CD8-positive, alpha-beta memory T cell (primary cell): Measurements from ENCODE around the gene COX7A2. TPM values are rescaled to one million over a fixed set of nuclear protein-coding genes. Genes with fewer than 3 reads are reported as not detected.

ENCODE experiments used
- CTCF ChIA-PET: fragments of 350-600 bp; sonication (Branson Sonifier 250); formaldehyde crosslinking; loops from one replicate; lab custom pipeline; 2021; ENCODE audit warnings: antibody characterized with exemption; lab: Charles Lee
- POLR2A ChIA-PET: fragments of 350-600 bp; sonication (Branson Sonifier 250); formaldehyde crosslinking; loops from one replicate; lab custom pipeline; 2021; ENCODE audit warnings: antibody characterized with exemption; lab: Charles Lee
- DNase-seq, 5 donors: peaks; one replicate each; pipeline versions ENCODE4 v3.0.0 to v3.0.0-alpha.2; 2020 to 2022; ENCODE audit warnings: mixed read lengths in 1 of 5
- H3K27ac ChIP-seq: one replicate; pipeline ENCODE4 v1.7.0; 2013; ENCODE audit warnings: low read depth, mild to moderate bottlenecking, low read length, moderate library complexity
- H3K27me3 ChIP-seq: 2 replicates; pipeline ENCODE4 v1.7.0; 2013; ENCODE audit warnings: low read length, mild to moderate bottlenecking; ENCODE audit not compliant: insufficient read depth, poor library complexity, severe bottlenecking
- H3K36me3 ChIP-seq: 2 replicates; pipeline ENCODE4 v1.7.0; 2013; ENCODE audit warnings: mild to moderate bottlenecking, low read length, moderate library complexity; ENCODE audit not compliant: insufficient read depth
- H3K4me1 ChIP-seq: 2 replicates; pipeline ENCODE4 v1.7.0; 2013; ENCODE audit warnings: mild to moderate bottlenecking, low read length, moderate library complexity; ENCODE audit not compliant: insufficient read depth
- H3K4me3 ChIP-seq: 2 replicates; pipeline ENCODE4 v1.7.0; 2013; ENCODE audit warnings: mild to moderate bottlenecking, low read length
- H3K9me3 ChIP-seq: 2 replicates; pipeline ENCODE4 v1.7.0; 2013; ENCODE audit warnings: mild to moderate bottlenecking, low read length
- H3K27ac Mint-ChIP-seq, 8 donors: one replicate each; pipeline ENCODE4 v1.8.0; 2020 to 2021; ENCODE audit warnings: mixed read lengths in 8 of 8, mild to moderate bottlenecking in 6 of 8, inconsistent platforms in 3 of 8, moderate library complexity in 3 of 8
- H3K27me3 Mint-ChIP-seq, 2 donors: one replicate each; pipeline ENCODE4 v1.8.0; 2020 to 2021; ENCODE audit warnings: mixed read lengths in 2 of 2, mild to moderate bottlenecking in 1 of 2, moderate library complexity in 1 of 2
- H3K36me3 Mint-ChIP-seq, 3 donors: one replicate each; pipeline ENCODE4 v1.8.0; 2020 to 2021; ENCODE audit warnings: mixed read lengths in 3 of 3, inconsistent platforms in 1 of 3, mild to moderate bottlenecking in 1 of 3
- H3K4me1 Mint-ChIP-seq, 3 donors: one replicate each; pipeline ENCODE4 v1.8.0; 2020 to 2021; ENCODE audit warnings: mixed read lengths in 3 of 3, inconsistent platforms in 1 of 3, mild to moderate bottlenecking in 1 of 3
- H3K4me3 Mint-ChIP-seq, 7 donors: one replicate each; pipeline ENCODE4 v1.8.0; 2020 to 2021; ENCODE audit warnings: mixed read lengths in 7 of 7, mild to moderate bottlenecking in 6 of 7, moderate library complexity in 4 of 7, inconsistent platforms in 2 of 7
- H3K9me3 Mint-ChIP-seq, 5 donors: one replicate each; pipeline ENCODE4 v1.8.0; 2020 to 2022; ENCODE audit warnings: mixed read lengths in 5 of 5, mild to moderate bottlenecking in 3 of 5, moderate library complexity in 2 of 5, inconsistent platforms in 1 of 5
- polyA plus RNA-seq: library from polyadenylated mRNA; unstranded; fragments of 300-500 nt; fragmentation: Illumina TruSeq; gene quantifications from one replicate; pipeline ENCODE4 v1.2.3, GENCODE V29; 2021
- total RNA-seq, 2 experiments: library from RNA; stranded (reverse); gene quantifications; one replicate each; pipeline ENCODE4 v1.2.3, GENCODE V29; 2021

Gene COX7A2
- total and polyA plus RNA-seq, 3 experiments from 2014 or later = 504 to 853 (median 527) TPM

GRCh38 chr6:75286955-75287354, 43.4 kb upstream of the COX7A2 start:
- H3K9me3 ChIP-seq = no peaks in the 10 kb centered on the region
- no peak overlapping the region for H3K27ac ChIP-seq
- no peak for DNase-seq
- H3K4me1 Mint-ChIP-seq = peaks cover 22 to 29% (median 26%) of the 10 kb centered on the region in 3 donors
- H3K27me3 Mint-ChIP-seq = no peaks in the 10 kb centered on the region
- no peak overlapping the region for H3K4me3 ChIP-seq
- no peaks in the 10 kb centered on the region for H3K27me3 ChIP-seq
- H3K4me1 ChIP-seq = peaks cover 17% of the 10 kb centered on the region
- ChIA-PET CTCF (interaction anchor here (2.3 kb wide), 1 partner anchor 43 kb away, joined by 11 read pairs; the partner anchor contains the start of gene COX7A2), POLR2A (no interaction called here)
- H3K9me3 Mint-ChIP-seq = no peaks in the 10 kb centered on the region
- no peaks in the 10 kb centered on the region for H3K36me3 ChIP-seq
- peak overlapping the region in 3 of 8 donors; percentile 10 to 75 (median 63) for H3K27ac Mint-ChIP-seq
- peaks cover 0 to 5% (median 0%) of the 10 kb centered on the region in 3 donors for H3K36me3 Mint-ChIP-seq
- peak overlapping the region in 4 of 7 donors; percentile 39 to 85 (median 57) for H3K4me3 Mint-ChIP-seq

GRCh38 chr6:75285283-75285639, 41.7 kb upstream of the COX7A2 start:
- Mint-ChIP-seq H3K9me3 (no peaks in the 10 kb centered on the region), H3K27me3 (no peaks in the 10 kb centered on the region), H3K4me3 (no peak overlapping the region), H3K27ac (no peak overlapping the region), H3K36me3 (peaks cover 0 to 4% (median 0%) of the 10 kb centered on the region in 3 donors), H3K4me1 (peaks cover 29 to 36% (median 36%) of the 10 kb centered on the region in 3 donors)
- H3K27me3 ChIP-seq = no peaks in the 10 kb centered on the region
- H3K36me3 ChIP-seq = no peaks in the 10 kb centered on the region
- no peaks in the 10 kb centered on the region for H3K9me3 ChIP-seq
- H3K4me3 ChIP-seq = peak overlapping the region; percentile 91
- no peak for DNase-seq
- ChIA-PET POLR2A (interaction anchor here (0.6 to 2.8 kb wide), 5 partner anchors 42 to 1764 kb away, joined by 3 to 10 read pairs (median 9); partner anchors contain the start of genes COX7A2, EEF1A1, SENP6 and SLC17A5), CTCF (interaction anchor here (1.0 to 2.3 kb wide), 5 partner anchors 10 to 242 kb away, joined by 3 to 11 read pairs (median 4); partner anchors contain the start of gene COX7A2)
- H3K4me1 ChIP-seq = peaks cover 29% of the 10 kb centered on the region
- H3K27ac ChIP-seq = peak overlapping the region; percentile 76

- no peaks in the 10 kb centered on the region for H3K27me3 Mint-ChIP-seq
- Histone ChIP-seq H3K4me1 (peaks cover 34% of the 10 kb centered on the region), H3K27ac (peak within 1 kb of the TSS; percentile 76), H3K9me3 (no peaks in the 10 kb centered on the region), H3K27me3 (no peaks in the 10 kb centered on the region), H3K4me3 (peak within 1 kb of the TSS; percentile 91), H3K36me3 (no peaks in the 10 kb centered on the region)
- ChIA-PET POLR2A (interaction anchor here (0.6 to 2.8 kb wide), 7 partner anchors 14 to 1764 kb away, joined by 3 to 10 read pairs (median 3); partner anchors contain the start of genes COX7A2, EEF1A1, SENP6 and SLC17A5), CTCF (interaction anchor here (1.0 to 2.3 kb wide), 8 partner anchors 9 to 243 kb away, joined by 3 to 11 read pairs (median 4); partner anchors contain the start of gene COX7A2)
- H3K4me1 Mint-ChIP-seq = peaks cover 34 to 37% (median 37%) of the 10 kb centered on the region in 3 donors
- H3K9me3 Mint-ChIP-seq = no peaks in the 10 kb centered on the region
- DNase-seq = peak; percentile 92 to 97 (median 95)
- peaks cover 0 to under 1% (median 0%) of the 10 kb centered on the region in 3 donors for H3K36me3 Mint-ChIP-seq
- H3K4me3 Mint-ChIP-seq = no peak within 1 kb of the TSS
- H3K27ac Mint-ChIP-seq = no peak within 1 kb of the TSS
Observed at GRCh38 chr6:75284632-75285282, 41.2 kb upstream of the COX7A2 start, which contains the start of gene TMEM30A. TSS of gene TMEM30A (minus strand) at chr6:75284792. CDS start at chr6:75284638, 154 bp downstream.

- Mint-ChIP-seq H3K9me3 (no peaks in the 10 kb centered on the region), H3K4me1 (peaks cover 40 to 43% (median 43%) of the 10 kb centered on the region in 3 donors), H3K27ac (no peak overlapping the region), H3K36me3 (no peaks in the 10 kb centered on the region), H3K4me3 (no peak overlapping the region), H3K27me3 (no peaks in the 10 kb centered on the region)
- peak in 4 of 5 donors; percentile 2 to 53 (median 8) for DNase-seq
- Histone ChIP-seq H3K36me3 (no peaks in the 10 kb centered on the region), H3K4me3 (peak overlapping the region; percentile 91), H3K27me3 (no peaks in the 10 kb centered on the region), H3K9me3 (no peaks in the 10 kb centered on the region), H3K4me1 (peaks cover 41% of the 10 kb centered on the region), H3K27ac (peak overlapping the region; percentile 76)
- CTCF ChIA-PET = interaction anchor here (0.9 to 2.0 kb wide), 8 partner anchors 9 to 243 kb away, joined by 3 to 6 read pairs (median 4); no protein-coding TSS in a partner anchor
- POLR2A ChIA-PET = interaction anchor here (0.6 to 2.8 kb wide), 8 partner anchors 8 to 1763 kb away, joined by 3 to 10 read pairs (median 4); partner anchors contain the start of genes COX7A2, EEF1A1, SENP6 and SLC17A5
Observed at GRCh38 chr6:75283907-75284631, 40.5 kb upstream of the COX7A2 start.

GRCh38 chr6:75282706-75283105, 39.1 kb upstream of the COX7A2 start:
- no peaks in the 10 kb centered on the region for H3K36me3 ChIP-seq
- Mint-ChIP-seq H3K27ac (peak overlapping the region in 7 of 8 donors; percentile 10 to 84 (median 58)), H3K4me1 (peaks cover 49 to 51% (median 49%) of the 10 kb centered on the region in 3 donors), H3K36me3 (no peaks in the 10 kb centered on the region), H3K4me3 (peak overlapping the region in 2 of 7 donors; percentile 67 to 76), H3K9me3 (no peaks in the 10 kb centered on the region), H3K27me3 (no peaks in the 10 kb centered on the region)
- CTCF ChIA-PET = interaction anchor here (1.8 kb wide), 1 partner anchor 15 kb away, joined by 6 read pairs; no protein-coding TSS in a partner anchor
- no peaks in the 10 kb centered on the region for H3K27me3 ChIP-seq
- no peak overlapping the region for H3K27ac ChIP-seq
- H3K4me3 ChIP-seq = no peak overlapping the region
- peaks cover 50% of the 10 kb centered on the region for H3K4me1 ChIP-seq
- POLR2A ChIA-PET = interaction anchor here (1.9 to 2.8 kb wide), 2 partner anchors 12 to 320 kb away, joined by 6 to 10 read pairs; partner anchors contain the start of gene SENP6
- DNase-seq = no peak
- no peaks in the 10 kb centered on the region for H3K9me3 ChIP-seq

- Mint-ChIP-seq H3K27ac (peak overlapping the region in 5 of 8 donors; percentile 9 to 81 (median 56)), H3K9me3 (no peaks in the 10 kb centered on the region), H3K27me3 (no peaks in the 10 kb centered on the region), H3K4me1 (peaks cover 44 to 47% (median 46%) of the 10 kb centered on the region in 3 donors), H3K36me3 (no peaks in the 10 kb centered on the region), H3K4me3 (peak overlapping the region in 4 of 7 donors; percentile 14 to 43 (median 40))
- no peak overlapping the region for H3K4me3 ChIP-seq
- H3K4me1 ChIP-seq = peaks cover 50% of the 10 kb centered on the region
- POLR2A ChIA-PET = interaction anchor here (0.6 kb wide), 1 partner anchor 260 kb away, joined by 9 read pairs; no protein-coding TSS in a partner anchor
- H3K27me3 ChIP-seq = no peaks in the 10 kb centered on the region
- H3K36me3 ChIP-seq = no peaks in the 10 kb centered on the region
- H3K27ac ChIP-seq = no peak overlapping the region
- DNase-seq = no peak
- no peaks in the 10 kb centered on the region for H3K9me3 ChIP-seq
- CTCF ChIA-PET = no interaction called here
Observed at GRCh38 chr6:75281653-75282052, 38.1 kb upstream of the COX7A2 start.

GRCh38 chr6:75280131-75280855, 36.7 kb upstream of the COX7A2 start:
- Histone ChIP-seq H3K4me1 (peaks cover 40% of the 10 kb centered on the region), H3K36me3 (no peaks in the 10 kb centered on the region), H3K27me3 (no peaks in the 10 kb centered on the region), H3K9me3 (no peaks in the 10 kb centered on the region), H3K27ac (no peak overlapping the region), H3K4me3 (no peak overlapping the region)
- peaks cover 0 to 3% (median 0%) of the 10 kb centered on the region in 3 donors for H3K36me3 Mint-ChIP-seq
- H3K4me3 Mint-ChIP-seq = peak overlapping the region in 1 of 7 donors; percentile 2
- ChIA-PET POLR2A (no interaction called here), CTCF (no interaction called here)
- no peak for DNase-seq
- peaks cover 50 to 54% (median 53%) of the 10 kb centered on the region in 3 donors for H3K4me1 Mint-ChIP-seq
- H3K27me3 Mint-ChIP-seq = no peaks in the 10 kb centered on the region
- H3K27ac Mint-ChIP-seq = peak overlapping the region in 1 of 8 donors; percentile 77
- no peaks in the 10 kb centered on the region for H3K9me3 Mint-ChIP-seq
